AG04450 (cell line): ENCODE results near the gene ACSM3. TPM values are rescaled to one million over a fixed set of nuclear protein-coding genes. Genes with fewer than 3 reads are reported as not detected.

ENCODE experiments used
- CTCF ChIA-PET: fragments of 300-600, 350-600 bp; formaldehyde crosslinking; extraction: SDS; loops from one replicate; lab custom pipeline; 2022; ENCODE audit warnings: antibody characterized with exemption, inconsistent platforms; lab: Charles Lee
- POLR2A ChIA-PET: fragments of 350-600 bp; formaldehyde crosslinking; extraction: SDS; loops from one replicate; lab custom pipeline; 2021; ENCODE audit warnings: antibody characterized with exemption, inconsistent platforms; lab: Yijun Ruan, JAX
- DNase-seq: peaks from one replicate; pipeline ENCODE4 v3.0.0-alpha.2; 2011; ENCODE audit warnings: low read depth, low spot score
- H3K27ac ChIP-seq: one replicate; pipeline ENCODE4 v1.5.1; 2012; ENCODE audit warnings: low read depth, low read length, control low read depth
- H3K27me3 ChIP-seq: one replicate; pipeline ENCODE4 v1.6.0; 2012; ENCODE audit warnings: low read length; ENCODE audit not compliant: control insufficient read depth, insufficient read depth
- H3K4me3 ChIP-seq: 2 replicates; pipeline ENCODE4 v1.5.1; 2011; ENCODE audit warnings: mild to moderate bottlenecking, low read depth, low read length, control low read depth
- H3K9me3 ChIP-seq: 2 replicates; pipeline ENCODE4 v1.5.1; 2012; ENCODE audit warnings: low read length; ENCODE audit not compliant: control insufficient read depth, insufficient read depth
- CTCF ChIP-seq: IDR thresholded peaks from 2 replicates; pipeline ENCODE4 v1.5.1; 2011; ENCODE audit warnings: low read depth, low read length, control low read depth, inconsistent platforms
- polyA plus RNA-seq: library from polyadenylated mRNA; depleted of rRNA; stranded (reverse); fragments of >200 nt; gene quantifications from 2 replicates; pipeline ENCODE4 v1.2.3, GENCODE V29; 2011

ACSM3 gene
- polyA plus RNA-seq, 1 experiment, result 0.76 TPM

GRCh38 chr16:20768121-20768520, 4.3 kb downstream of the ACSM3 start:
- H3K27ac ChIP-seq, result no peak overlapping the region
- ChIA-PET CTCF (no interaction called here), POLR2A (no interaction called here)
- H3K27me3 ChIP-seq, result peaks cover 3% of the 10 kb centered on the region
- H3K4me3 ChIP-seq, result no peak overlapping the region
- no peak for TF ChIP-seq CTCF
- no peak for DNase-seq
- no peaks in the 10 kb centered on the region for H3K9me3 ChIP-seq

- Histone ChIP-seq H3K27me3 (peaks cover 3% of the 10 kb centered on the region), H3K4me3 (no peak overlapping the region), H3K27ac (no peak overlapping the region), H3K9me3 (no peaks in the 10 kb centered on the region)
- ChIA-PET CTCF (no interaction called here), POLR2A (no interaction called here)
- no peak for TF ChIP-seq CTCF
- no peak for DNase-seq
Measured at GRCh38 chr16:20768818-20769217, 5.0 kb downstream of the ACSM3 start.

- POLR2A ChIA-PET, result no interaction called here
- no peak overlapping the region for H3K4me3 ChIP-seq
- DNase-seq, result no peak
- CTCF ChIA-PET, result interaction anchor here (0.6 to 2.6 kb wide), 4 partner anchors 9 to 186 kb away, joined by 3 to 19 read pairs (median 5); partner anchors contain the start of gene ACSM3
- no peaks in the 10 kb centered on the region for H3K9me3 ChIP-seq
- no peak overlapping the region for H3K27ac ChIP-seq
- H3K27me3 ChIP-seq, result peaks cover 3% of the 10 kb centered on the region
- TF ChIP-seq CTCF, result no peak
Measured at GRCh38 chr16:20773679-20774078, 9.9 kb downstream of the ACSM3 start.

- TF ChIP-seq CTCF, result peak; percentile 72
- Histone ChIP-seq H3K27ac (no peak overlapping the region), H3K27me3 (no peaks in the 10 kb centered on the region), H3K4me3 (no peak overlapping the region), H3K9me3 (no peaks in the 10 kb centered on the region)
- POLR2A ChIA-PET, result interaction anchor here (0.5 kb wide), 1 partner anchor 96 kb away, joined by 3 read pairs; no protein-coding TSS in a partner anchor
- CTCF ChIA-PET, result interaction anchor here (0.6 to 2.6 kb wide), 10 partner anchors 8 to 866 kb away, joined by 3 to 19 read pairs (median 4); partner anchors contain the start of genes ACSM3 and THUMPD1
- DNase-seq, result peak; percentile 6
Measured at GRCh38 chr16:20774703-20775362, 11.0 kb downstream of the ACSM3 start.

GRCh38 chr16:20781697-20782096, 17.9 kb downstream of the ACSM3 start:
- no peaks in the 10 kb centered on the region for H3K27me3 ChIP-seq
- POLR2A ChIA-PET, result no interaction called here
- H3K4me3 ChIP-seq, result no peak overlapping the region
- no peak for TF ChIP-seq CTCF
- no peak overlapping the region for H3K27ac ChIP-seq
- DNase-seq, result no peak
- CTCF ChIA-PET, result no interaction called here
- H3K9me3 ChIP-seq, result no peaks in the 10 kb centered on the region
